Measurements from ENCODE around the gene VEZF1. TPM values are rescaled to one million over a fixed set of nuclear protein-coding genes. Genes with fewer than 3 reads are reported as not detected.

The VEZF1 gene
- total RNA-seq, 1 experiment from 2014 or later, result 52.1 TPM

DNA sequence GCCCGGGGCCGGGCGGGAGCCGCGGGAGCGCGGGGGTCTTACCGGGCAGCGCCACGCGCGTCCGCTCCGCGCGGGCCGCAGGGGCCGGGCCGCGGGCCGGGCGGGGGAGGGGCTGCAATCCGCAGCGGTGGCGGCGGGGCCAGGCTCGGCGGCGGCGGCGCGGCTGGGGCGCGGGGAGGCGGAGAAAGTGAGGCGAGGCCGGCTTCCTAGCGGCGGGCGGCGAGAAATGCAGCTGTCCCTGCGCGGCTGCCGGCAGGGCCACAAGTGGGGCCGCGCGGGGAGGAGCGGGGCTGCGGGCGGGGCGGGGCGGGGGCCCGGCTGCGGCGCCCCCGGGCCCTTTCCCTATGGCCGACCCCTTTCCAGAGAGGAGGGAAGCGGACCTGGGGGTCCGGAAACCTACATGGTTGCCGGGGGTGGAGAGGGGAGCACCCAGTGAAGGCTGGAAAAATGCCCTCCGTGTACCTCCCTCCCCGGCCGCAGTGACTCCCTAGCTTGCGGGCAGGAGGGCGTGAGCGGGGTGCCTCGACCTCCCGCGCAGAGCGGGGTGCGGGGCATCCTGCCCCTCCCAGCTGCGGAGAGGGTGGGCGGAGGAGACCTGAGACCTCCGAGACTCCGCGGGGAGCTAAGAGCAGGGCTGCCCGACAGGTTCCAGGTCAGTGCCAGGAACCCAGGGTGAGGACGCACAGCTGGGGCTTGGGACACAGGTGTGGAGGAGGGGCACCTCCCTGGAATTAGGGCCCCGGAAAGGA is 32.7 kb downstream of the VEZF1 start, which contains the start of gene CUEDC1:
TSS of gene CUEDC1 (minus strand) at position 230 of the 749 bp plus-strand sequence. CDS start 69,848 bp downstream, outside the sequence.
- Mint-ChIP-seq H3K9me3 (ENCODE audit: unreplicated experiment) (no peaks in the 10 kb centered on the region), H3K27ac (ENCODE audit: unreplicated experiment) (peak within 1 kb of the TSS; percentile 53), H3K36me3 (ENCODE audit: insufficient read depth, unreplicated experiment) (peaks cover 8% of the 10 kb centered on the region), H3K4me1 (ENCODE audit: low read depth, unreplicated experiment) (peaks cover 36% of the 10 kb centered on the region), H3K4me3 (ENCODE audit: unreplicated experiment) (peak within 1 kb of the TSS; percentile 72), H3K27me3 (ENCODE audit: insufficient read depth, unreplicated experiment) (no peaks in the 10 kb centered on the region)
- peak; percentile 76 to 90 for DNase-seq
- TF ChIP-seq, protein P1, sequence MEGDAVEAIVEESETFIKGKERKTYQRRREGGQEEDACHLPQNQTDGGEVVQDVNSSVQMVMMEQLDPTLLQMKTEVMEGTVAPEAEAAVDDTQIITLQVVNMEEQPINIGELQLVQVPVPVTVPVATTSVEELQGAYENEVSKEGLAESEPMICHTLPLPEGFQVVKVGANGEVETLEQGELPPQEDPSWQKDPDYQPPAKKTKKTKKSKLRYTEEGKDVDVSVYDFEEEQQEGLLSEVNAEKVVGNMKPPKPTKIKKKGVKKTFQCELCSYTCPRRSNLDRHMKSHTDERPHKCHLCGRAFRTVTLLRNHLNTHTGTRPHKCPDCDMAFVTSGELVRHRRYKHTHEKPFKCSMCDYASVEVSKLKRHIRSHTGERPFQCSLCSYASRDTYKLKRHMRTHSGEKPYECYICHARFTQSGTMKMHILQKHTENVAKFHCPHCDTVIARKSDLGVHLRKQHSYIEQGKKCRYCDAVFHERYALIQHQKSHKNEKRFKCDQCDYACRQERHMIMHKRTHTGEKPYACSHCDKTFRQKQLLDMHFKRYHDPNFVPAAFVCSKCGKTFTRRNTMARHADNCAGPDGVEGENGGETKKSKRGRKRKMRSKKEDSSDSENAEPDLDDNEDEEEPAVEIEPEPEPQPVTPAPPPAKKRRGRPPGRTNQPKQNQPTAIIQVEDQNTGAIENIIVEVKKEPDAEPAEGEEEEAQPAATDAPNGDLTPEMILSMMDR (IDR thresholded peaks at IDR 0.05; ENCODE audit: insufficient read depth in 1 of 2, low read depth in 1 of 2, low read length in 1 of 2, severe bottlenecking in 1 of 2, unreplicated experiment in 1 of 2), result peak; percentile 22 to 40
- Histone ChIP-seq H3K4me1 (peaks cover 47% of the 10 kb centered on the region), H3K4me3 (ENCODE audit: low read depth, low read length) (peak within 1 kb of the TSS; percentile 69), H3K9me3 (no peaks in the 10 kb centered on the region), H3K27me3 (replicated peaks; ENCODE audit: control insufficient read depth, insufficient read depth, low read length) (no peaks in the 10 kb centered on the region), H3K36me3 (ENCODE audit: control insufficient read depth, insufficient read depth, low read length) (no peaks in the 10 kb centered on the region)
- no TSS peak for BruUV-seq (replicated peaks)
- ChIA-PET CTCF (interaction anchor here (0.6 to 2.7 kb wide), 9 partner anchors 29 to 768 kb away, joined by 3 to 10 read pairs (median 4); no protein-coding TSS in a partner anchor), POLR2A (interaction anchor here (0.6 to 1.7 kb wide), 9 partner anchors 20 to 104 kb away, joined by 3 to 9 read pairs (median 4); partner anchors contain the start of gene SRSF1)
- intact Hi-C loops (cut with micrococcal nuclease; ENCODE audit: unreplicated experiment), result loop anchor here (2.0 kb wide), 3 partner anchors 33 to 63 kb away; partner anchors contain the start of gene VEZF1

DNA sequence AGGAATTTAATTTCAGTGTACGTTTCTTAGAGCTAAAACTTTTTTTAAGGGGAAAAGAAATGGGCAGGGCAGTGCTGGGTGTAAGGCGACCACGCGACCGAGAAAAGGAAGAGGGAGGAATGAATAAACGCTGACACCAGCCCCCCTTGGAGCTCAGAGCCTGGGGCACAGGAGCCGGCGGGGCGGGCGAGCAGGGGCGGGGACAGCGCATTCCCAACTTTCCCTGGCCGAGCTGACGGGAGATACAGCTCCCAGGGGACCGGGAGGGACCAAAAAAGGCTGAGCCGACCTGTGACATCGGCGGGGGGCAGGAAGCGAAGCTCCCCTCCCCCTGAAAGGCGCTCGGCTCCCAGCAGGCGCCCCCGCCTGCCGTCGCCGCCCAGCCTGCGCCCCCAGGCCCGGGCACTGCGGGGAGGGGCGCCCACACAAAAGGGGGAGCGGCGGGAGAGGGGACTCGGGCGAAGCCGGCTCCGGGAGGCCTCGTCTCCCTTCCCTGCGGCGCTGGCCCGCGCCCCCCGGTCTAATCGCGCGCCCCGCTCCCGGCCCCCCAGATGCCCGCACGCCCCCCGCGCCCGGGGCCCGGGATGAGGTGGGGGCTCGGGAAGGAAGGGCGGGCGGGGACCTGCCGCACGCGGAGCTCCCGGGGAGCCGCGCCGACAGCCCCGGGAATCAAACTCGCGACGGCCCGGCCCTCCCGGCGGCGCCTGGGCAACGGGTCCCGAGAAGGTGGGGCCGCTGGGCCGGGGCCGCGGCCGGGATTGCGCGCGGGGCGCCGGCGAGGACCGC is 33.5 kb downstream of the VEZF1 start:
- Histone ChIP-seq H3K27me3 (replicated peaks; ENCODE audit: control insufficient read depth, insufficient read depth, low read length) (no peaks in the 10 kb centered on the region), H3K4me3 (ENCODE audit: low read depth, low read length) (peak overlapping the region; percentile 69), H3K9me3 (no peaks in the 10 kb centered on the region), H3K36me3 (ENCODE audit: control insufficient read depth, insufficient read depth, low read length) (no peaks in the 10 kb centered on the region), H3K4me1 (peaks cover 53% of the 10 kb centered on the region)
- no peaks in the 10 kb centered on the region for H3K27me3 Mint-ChIP-seq (ENCODE audit: insufficient read depth, unreplicated experiment)
- intact Hi-C loops (cut with micrococcal nuclease; ENCODE audit: unreplicated experiment), result loop anchor here (1.0 to 2.0 kb wide), 4 partner anchors 8 to 62 kb away; partner anchors contain the start of gene VEZF1
- no peaks in the 10 kb centered on the region for H3K9me3 Mint-ChIP-seq (ENCODE audit: unreplicated experiment)
- H3K27ac Mint-ChIP-seq (ENCODE audit: unreplicated experiment), result peak overlapping the region; percentile 53
- H3K4me1 Mint-ChIP-seq (ENCODE audit: low read depth, unreplicated experiment), result peaks cover 36% of the 10 kb centered on the region
- H3K4me3 Mint-ChIP-seq (ENCODE audit: unreplicated experiment), result peak overlapping the region; percentile 72
- TF ChIP-seq, protein P1 (IDR thresholded peaks at IDR 0.05; ENCODE audit: insufficient read depth in 1 of 2, low read depth in 1 of 2, low read length in 1 of 2, severe bottlenecking in 1 of 2, unreplicated experiment in 1 of 2), result no peak
- H3K36me3 Mint-ChIP-seq (ENCODE audit: insufficient read depth, unreplicated experiment), result peaks cover 8% of the 10 kb centered on the region
- CTCF ChIA-PET, result interaction anchor here (0.7 to 2.7 kb wide), 9 partner anchors 11 to 93 kb away, joined by 3 to 10 read pairs (median 3); no protein-coding TSS in a partner anchor
- DNase-seq, result peak; percentile 66 to 71
- POLR2A ChIA-PET, result interaction anchor here (0.6 to 1.7 kb wide), 6 partner anchors 43 to 104 kb away, joined by 3 to 9 read pairs (median 6); partner anchors contain the start of gene SRSF1
- no TSS peak for BruUV-seq (replicated peaks)
